Astrocyte of the spinal cord (primary cell): Measurements from ENCODE around the gene LEFTY1.

Source experiments
- DNase-seq: peaks from one replicate; pipeline ENCODE4 v3.0.0; 2011; ENCODE audit warnings: low read depth, low spot score
- H3K4me3 ChIP-seq: 2 replicates; pipeline ENCODE4 v1.5.1; 2011; ENCODE audit warnings: low read depth, mild to moderate bottlenecking, low read length, moderate library complexity
- in situ Hi-C: cut with HindIII; loops from 2 replicates; pipeline ENCODE4 v1.10.0; 2017; ENCODE audit warnings: low sequenced_read_pairs
- TF ChIP-seq, protein P1 (sequence below): IDR thresholded peaks from 2 replicates; pipeline ENCODE4 v1.5.1; 2012; ENCODE audit warnings: low read depth, mild to moderate bottlenecking, low read length, inconsistent platforms

The LEFTY1 gene

DNA sequence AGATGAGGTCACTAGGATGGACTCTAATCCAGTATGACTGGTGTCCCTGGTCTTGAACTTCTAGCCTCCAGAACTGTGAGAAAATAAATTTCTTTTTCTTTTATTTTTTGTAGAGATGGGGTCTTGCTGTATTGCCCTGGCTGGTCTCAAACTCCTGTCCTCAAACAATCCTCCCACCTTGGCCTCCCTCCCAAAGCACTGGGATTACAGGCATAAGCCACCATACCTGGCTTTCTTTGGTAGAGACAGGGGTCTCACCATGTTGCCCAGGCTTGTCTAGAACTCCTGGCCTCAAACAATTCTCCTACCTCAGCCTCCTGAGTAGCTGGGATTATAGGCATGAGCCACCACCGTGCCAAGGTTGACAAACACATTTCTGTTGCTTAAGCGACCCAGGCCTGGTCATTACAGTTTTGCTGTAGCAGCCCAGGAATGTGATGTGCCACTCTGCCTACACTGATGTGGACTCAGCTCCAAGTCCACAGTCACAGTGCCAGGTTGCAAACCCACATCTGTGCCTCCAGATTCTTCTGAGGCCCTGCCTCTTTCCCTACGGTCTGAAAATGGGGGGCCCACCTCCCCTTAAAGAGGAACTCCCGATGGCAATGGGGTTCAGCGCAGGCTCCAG, 19.2 kb upstream of the LEFTY1 start:
- in situ Hi-C loops = no loop called here
- no peak for DNase-seq
- H3K4me3 ChIP-seq = no peak overlapping the region
- TF ChIP-seq, protein P1, sequence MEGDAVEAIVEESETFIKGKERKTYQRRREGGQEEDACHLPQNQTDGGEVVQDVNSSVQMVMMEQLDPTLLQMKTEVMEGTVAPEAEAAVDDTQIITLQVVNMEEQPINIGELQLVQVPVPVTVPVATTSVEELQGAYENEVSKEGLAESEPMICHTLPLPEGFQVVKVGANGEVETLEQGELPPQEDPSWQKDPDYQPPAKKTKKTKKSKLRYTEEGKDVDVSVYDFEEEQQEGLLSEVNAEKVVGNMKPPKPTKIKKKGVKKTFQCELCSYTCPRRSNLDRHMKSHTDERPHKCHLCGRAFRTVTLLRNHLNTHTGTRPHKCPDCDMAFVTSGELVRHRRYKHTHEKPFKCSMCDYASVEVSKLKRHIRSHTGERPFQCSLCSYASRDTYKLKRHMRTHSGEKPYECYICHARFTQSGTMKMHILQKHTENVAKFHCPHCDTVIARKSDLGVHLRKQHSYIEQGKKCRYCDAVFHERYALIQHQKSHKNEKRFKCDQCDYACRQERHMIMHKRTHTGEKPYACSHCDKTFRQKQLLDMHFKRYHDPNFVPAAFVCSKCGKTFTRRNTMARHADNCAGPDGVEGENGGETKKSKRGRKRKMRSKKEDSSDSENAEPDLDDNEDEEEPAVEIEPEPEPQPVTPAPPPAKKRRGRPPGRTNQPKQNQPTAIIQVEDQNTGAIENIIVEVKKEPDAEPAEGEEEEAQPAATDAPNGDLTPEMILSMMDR = no peak

DNA sequence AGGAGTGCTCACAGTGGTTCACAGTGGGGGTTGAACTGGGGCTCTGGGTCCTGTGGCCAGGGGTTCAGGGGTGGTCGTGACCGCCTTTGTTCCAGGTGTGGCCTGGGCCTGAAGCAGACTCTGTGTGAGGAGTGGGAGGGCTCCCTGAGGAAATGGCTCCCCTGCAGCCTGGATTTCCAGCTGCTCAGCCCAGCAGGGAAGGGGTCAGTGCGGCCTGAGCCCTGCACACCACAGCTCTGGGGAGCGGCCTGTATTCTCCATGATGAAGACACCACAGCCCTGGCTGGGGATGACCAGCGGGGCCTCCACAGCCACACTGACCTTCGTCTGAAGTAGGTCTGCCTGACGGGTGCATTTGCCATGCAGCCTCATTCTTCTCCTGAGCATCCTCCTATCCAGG, 18.4 kb upstream of the LEFTY1 start:
- in situ Hi-C loops = no loop called here
- TF ChIP-seq, protein P1 = no peak
- no peak overlapping the region for H3K4me3 ChIP-seq
- no peak for DNase-seq

DNA sequence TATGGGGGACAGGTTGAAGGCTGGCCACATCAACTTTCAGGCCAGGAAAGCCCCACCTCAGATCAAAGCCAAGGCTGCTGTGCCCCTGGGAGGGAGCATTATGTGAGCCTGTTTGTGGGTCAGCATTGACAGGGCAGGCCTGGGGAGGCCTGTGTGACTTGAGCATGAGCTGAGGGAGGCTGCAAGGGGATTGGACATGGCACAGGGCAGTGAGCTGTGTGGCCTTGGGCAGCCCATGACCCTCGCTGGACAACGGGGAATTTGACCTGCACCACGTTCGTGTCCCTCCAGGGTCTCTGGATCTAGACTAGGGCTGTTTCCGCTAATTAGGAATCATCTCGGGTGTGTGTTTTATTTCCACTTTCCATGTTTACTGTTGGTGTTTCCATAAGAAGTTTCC, 17.5 kb upstream of the LEFTY1 start:
- DNase-seq = no peak
- TF ChIP-seq, protein P1 = no peak
- H3K4me3 ChIP-seq = no peak overlapping the region
- in situ Hi-C loops = no loop called here

DNA sequence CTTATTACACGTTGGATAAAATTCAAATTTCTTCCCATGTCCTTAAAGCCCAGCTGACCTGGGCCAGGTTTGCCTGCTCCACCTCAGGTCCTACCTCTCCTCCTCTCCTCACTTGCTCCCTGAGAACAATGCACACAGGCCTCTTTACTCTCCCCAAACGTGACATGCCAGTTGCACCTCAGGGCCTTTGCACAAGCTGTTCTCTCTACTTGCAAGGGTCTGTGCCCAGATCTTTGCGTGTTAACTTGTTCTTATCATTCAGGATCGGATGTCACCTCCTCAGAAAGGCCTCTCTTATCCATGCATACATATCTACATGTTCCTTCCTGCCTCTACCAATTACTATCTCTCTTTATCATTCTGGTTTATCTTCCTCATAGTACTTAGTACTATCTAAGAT, 14.7 kb upstream of the LEFTY1 start:
- no peak overlapping the region for H3K4me3 ChIP-seq
- DNase-seq = no peak
- TF ChIP-seq, protein P1 = no peak
- in situ Hi-C loops = no loop called here

DNA sequence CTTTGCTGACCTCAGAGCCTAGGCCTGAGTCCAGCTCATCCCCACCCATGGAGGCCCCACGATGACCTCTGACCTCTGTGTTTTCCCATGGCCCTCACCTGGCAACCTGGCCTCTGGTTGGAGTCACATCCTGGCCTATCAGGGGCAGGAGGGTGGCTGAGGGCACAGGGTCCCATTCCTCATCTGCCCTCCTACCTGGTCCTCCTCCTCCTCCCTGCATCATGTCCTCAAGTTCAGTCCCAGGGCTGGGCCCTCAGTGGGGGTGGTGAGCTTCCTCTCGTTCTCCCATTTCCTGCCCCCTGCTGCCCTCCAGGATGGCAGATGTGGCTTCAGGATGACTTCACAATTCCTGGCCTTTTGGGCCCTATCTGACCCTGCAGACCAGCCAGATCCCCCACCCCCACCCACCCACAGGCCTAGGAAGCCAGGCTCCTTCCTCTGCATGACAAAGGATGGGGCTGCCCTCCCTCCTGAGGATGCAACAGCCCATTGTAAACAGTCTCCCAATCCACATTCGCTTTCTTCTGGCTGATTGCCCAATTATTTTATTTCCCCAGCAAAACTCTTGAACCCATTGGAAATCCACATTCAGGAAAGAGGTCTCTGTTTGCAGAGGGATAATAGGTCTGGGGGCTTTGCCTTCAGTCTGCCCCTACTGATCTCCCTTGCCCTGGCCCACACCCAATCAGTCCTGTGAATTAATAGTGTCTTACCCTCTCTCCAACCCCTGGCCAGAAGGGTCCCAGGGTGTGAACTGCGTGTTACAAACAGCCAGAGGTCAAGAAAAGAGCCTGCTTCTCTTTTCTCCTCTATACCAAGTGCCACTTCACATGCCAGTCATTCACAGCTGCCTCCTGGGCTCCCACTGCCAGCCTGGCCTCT, 10.3 kb upstream of the LEFTY1 start:
- in situ Hi-C loops = no loop called here
- TF ChIP-seq, protein P1 = no peak
- H3K4me3 ChIP-seq = no peak overlapping the region
- DNase-seq = no peak

DNA sequence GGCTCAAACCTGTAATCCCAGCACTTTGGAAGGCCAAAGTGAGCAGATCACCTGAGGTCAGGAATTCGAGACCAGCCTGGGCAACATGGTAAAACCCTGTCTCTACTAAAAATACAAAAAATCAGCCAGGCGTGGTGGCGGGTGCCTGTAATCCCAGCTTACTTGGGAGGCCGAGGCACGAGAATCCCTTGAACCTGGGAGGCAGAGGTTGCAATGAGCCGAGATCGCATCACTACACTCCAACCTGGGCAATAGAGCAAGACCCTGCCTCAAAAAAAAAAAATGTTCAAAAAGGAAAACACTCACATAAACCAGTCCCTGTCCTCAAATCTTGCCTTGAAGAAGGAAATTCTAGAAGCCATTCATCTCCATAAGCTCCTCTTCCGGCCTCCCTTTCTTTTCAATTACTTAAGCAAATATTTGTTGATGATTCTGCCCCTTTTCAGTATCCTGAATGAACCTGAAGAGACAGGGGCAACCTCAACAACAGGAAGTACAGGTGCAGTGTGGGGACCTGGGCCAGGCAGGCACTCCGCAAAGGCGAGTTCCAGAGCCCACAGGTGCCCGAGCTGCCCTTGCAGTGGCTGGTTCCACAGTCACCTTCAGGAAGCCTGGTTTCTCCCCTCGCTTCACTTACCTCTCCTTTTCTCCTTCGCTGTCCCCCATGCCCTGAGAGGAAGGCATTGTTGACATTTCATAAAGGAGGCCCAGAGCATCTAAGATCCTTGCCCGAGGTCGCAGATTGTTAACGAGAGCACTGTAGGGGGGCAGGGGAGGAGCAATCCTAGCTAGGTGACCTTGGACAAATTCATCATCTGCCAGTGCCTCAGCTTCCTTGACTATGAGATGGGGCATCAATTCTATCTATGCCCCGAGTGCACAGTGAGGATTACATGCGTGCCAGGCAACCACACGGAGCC, 8.9 kb upstream of the LEFTY1 start:
- in situ Hi-C loops = no loop called here
- no peak overlapping the region for H3K4me3 ChIP-seq
- DNase-seq = no peak
- TF ChIP-seq, protein P1 = no peak
